NCI-H146 (cell line): ENCODE measurements around the gene UBL4B.

Source experiments
- DNase-seq: peaks from one replicate; lab custom pipeline; 2025; lab: John Stamatoyannopoulos, UW

UBL4B gene

GRCh38 chr1:110155878-110156522, 43.8 kb downstream of the UBL4B start:
- DNase-seq = no peak

- DNase-seq = no peak
These were observed 46.0 kb downstream of the UBL4B start for GRCh38 chr1:110158261-110158660.

- no peak for DNase-seq
These were observed 46.9 kb downstream of the UBL4B start for GRCh38 chr1:110159168-110159567.

- DNase-seq = no peak
These were observed 48.4 kb downstream of the UBL4B start for GRCh38 chr1:110160538-110161100.

GRCh38 chr1:110161165-110161564, 48.9 kb downstream of the UBL4B start:
- no peak for DNase-seq

- DNase-seq = no peak
These were observed 49.6 kb downstream of the UBL4B start for GRCh38 chr1:110161849-110162248.
